GM12874 (cell line): ENCODE results near the gene SLC25A21.

ENCODE experiments used
- CTCF ChIP-seq: IDR thresholded peaks from 2 replicates; pipeline ENCODE4 v1.5.1; 2011; ENCODE audit warnings: low read depth, mild to moderate bottlenecking, control low read depth, low read length, moderate library complexity; ENCODE audit not compliant: insufficient read depth

Gene SLC25A21

GRCh38 chr14:37062191-37062803 lies 110.1 kb downstream of the SLC25A21 start:
- no peak for TF ChIP-seq CTCF

- TF ChIP-seq CTCF: no peak
These were observed 110.7 kb downstream of the SLC25A21 start for GRCh38 chr14:37061697-37062096.

- TF ChIP-seq CTCF: no peak
These were observed 111.7 kb downstream of the SLC25A21 start for GRCh38 chr14:37060496-37061260.

- no peak for TF ChIP-seq CTCF
These were observed 114.6 kb downstream of the SLC25A21 start for GRCh38 chr14:37057776-37058175.

- TF ChIP-seq CTCF: no peak
These were observed 115.9 kb downstream of the SLC25A21 start for GRCh38 chr14:37056473-37056872.

- TF ChIP-seq CTCF: no peak
These were observed 117.5 kb downstream of the SLC25A21 start for GRCh38 chr14:37054869-37055268.

- TF ChIP-seq CTCF: no peak
These were observed 118.3 kb downstream of the SLC25A21 start for GRCh38 chr14:37054144-37054543.
